Activated CD4-positive, alpha-beta T cell treated with anti-CD3 and anti-CD28 coated beads for 36 hours (primary cell): ENCODE measurements around the gene COX6A2. TPM values are rescaled to one million over a fixed set of nuclear protein-coding genes. Genes with fewer than 3 reads are reported as not detected.

Source experiments
- ATAC-seq: fragments of 200-7000 bp; cut with Tn5 transposase; one replicate; pipeline ENCODE4 v1.10.0; 2021; ENCODE audit warnings: mild to moderate bottlenecking, moderate library complexity
- CTCF ChIA-PET: fragments of 350-600 bp; sonication (Branson Sonifier 250); formaldehyde crosslinking; loops from one replicate; lab custom pipeline; 2021; ENCODE audit warnings: antibody characterized with exemption; lab: Charles Lee
- POLR2A ChIA-PET: fragments of 350-600 bp; sonication (Branson Sonifier 250); formaldehyde crosslinking; loops from one replicate; lab custom pipeline; 2021; ENCODE audit warnings: antibody characterized with exemption, inconsistent platforms; lab: Charles Lee
- DNase-seq: peaks from one replicate; pipeline ENCODE4 v3.0.0-alpha.2; 2020
- H3K27ac Mint-ChIP-seq: one replicate; pipeline ENCODE4 v1.8.0; 2021; ENCODE audit warnings: mixed read lengths
- H3K27me3 Mint-ChIP-seq: one replicate; pipeline ENCODE4 v1.8.0; 2021; ENCODE audit warnings: mixed read lengths
- H3K36me3 Mint-ChIP-seq: one replicate; pipeline ENCODE4 v1.8.0; 2021; ENCODE audit warnings: low read depth, mixed read lengths
- H3K4me1 Mint-ChIP-seq: one replicate; pipeline ENCODE4 v1.8.0; 2021; ENCODE audit warnings: mixed read lengths
- H3K4me3 Mint-ChIP-seq: one replicate; pipeline ENCODE4 v1.8.0; 2021; ENCODE audit warnings: mild to moderate bottlenecking, moderate library complexity, mixed read lengths
- H3K9me3 Mint-ChIP-seq: one replicate; pipeline ENCODE4 v1.8.0; 2021; ENCODE audit warnings: low read depth, mixed read lengths
- intact Hi-C, 2 experiments: fragments of 100-400 bp; cut with DNase I in 1 of 2; cut with micrococcal nuclease in 1 of 2; formaldehyde crosslinking; loops; one replicate each; pipeline versions ENCODE4 v1.14.2 to v1.15.1; 2022 to 2024; cut with DNase I, micrococcal nuclease
- total RNA-seq, 2 experiments: library from RNA; stranded (reverse); gene quantifications; one replicate each; pipeline ENCODE4 v1.2.3, GENCODE V29; 2021

COX6A2 gene
- total RNA-seq, 2 experiments from 2014 or later = not detected

- no peaks in the 10 kb centered on the region for H3K27me3 Mint-ChIP-seq
- DNase-seq (no peak), ATAC-seq (no peak)
- H3K9me3 Mint-ChIP-seq = peaks cover 9% of the 10 kb centered on the region
- peaks cover 8% of the 10 kb centered on the region for H3K4me1 Mint-ChIP-seq
- ChIA-PET CTCF (no interaction called here), POLR2A (no interaction called here)
- no peak overlapping the region for H3K4me3 Mint-ChIP-seq
- H3K27ac Mint-ChIP-seq = no peak overlapping the region
- intact Hi-C loops = no loop called here
- H3K36me3 Mint-ChIP-seq = no peaks in the 10 kb centered on the region
These were observed 24.4 kb downstream of the COX6A2 start for GRCh38 chr16:31403590-31404352.

DNA sequence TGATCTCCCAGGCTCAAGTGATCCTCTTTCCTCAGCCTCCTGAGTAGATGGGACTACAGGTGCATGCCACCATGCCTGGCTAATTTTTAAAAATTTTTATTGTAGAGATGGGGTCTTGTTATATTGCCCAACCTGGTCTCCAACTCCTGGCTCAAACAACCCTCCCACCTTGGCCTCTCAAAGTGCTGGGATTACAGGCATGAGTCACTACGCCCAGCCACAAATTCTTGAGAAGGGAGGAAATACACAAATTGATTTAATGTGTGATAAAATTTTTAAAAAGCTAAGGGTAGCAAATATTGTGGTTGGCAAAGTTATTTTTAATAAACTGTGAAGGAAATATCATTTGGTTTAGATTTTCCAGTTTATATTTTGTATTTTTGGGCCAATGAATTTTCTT lies 25.5 kb downstream of the COX6A2 start:
- ATAC-seq = no peak
- H3K36me3 Mint-ChIP-seq = no peaks in the 10 kb centered on the region
- no peak overlapping the region for H3K4me3 Mint-ChIP-seq
- ChIA-PET CTCF (interaction anchor here (0.6 kb wide), 1 partner anchor 23 kb away, joined by 3 read pairs; no protein-coding TSS in a partner anchor), POLR2A (no interaction called here)
- H3K27ac Mint-ChIP-seq = no peak overlapping the region
- no peaks in the 10 kb centered on the region for H3K27me3 Mint-ChIP-seq
- no peak for DNase-seq
- H3K4me1 Mint-ChIP-seq = peaks cover 8% of the 10 kb centered on the region
- intact Hi-C loops = no loop called here
- peaks cover 9% of the 10 kb centered on the region for H3K9me3 Mint-ChIP-seq

- DNase-seq = no peak
- Mint-ChIP-seq H3K9me3 (peaks cover 9% of the 10 kb centered on the region), H3K27ac (no peak overlapping the region), H3K4me1 (peaks cover 8% of the 10 kb centered on the region), H3K36me3 (no peaks in the 10 kb centered on the region), H3K27me3 (no peaks in the 10 kb centered on the region), H3K4me3 (no peak overlapping the region)
- intact Hi-C loops = no loop called here
- ChIA-PET POLR2A (no interaction called here), CTCF (interaction anchor here (0.7 kb wide), 1 partner anchor 418 kb away, joined by 3 read pairs; no protein-coding TSS in a partner anchor)
- ATAC-seq = no peak
These were observed 26.7 kb downstream of the COX6A2 start for GRCh38 chr16:31401436-31401835.

DNA sequence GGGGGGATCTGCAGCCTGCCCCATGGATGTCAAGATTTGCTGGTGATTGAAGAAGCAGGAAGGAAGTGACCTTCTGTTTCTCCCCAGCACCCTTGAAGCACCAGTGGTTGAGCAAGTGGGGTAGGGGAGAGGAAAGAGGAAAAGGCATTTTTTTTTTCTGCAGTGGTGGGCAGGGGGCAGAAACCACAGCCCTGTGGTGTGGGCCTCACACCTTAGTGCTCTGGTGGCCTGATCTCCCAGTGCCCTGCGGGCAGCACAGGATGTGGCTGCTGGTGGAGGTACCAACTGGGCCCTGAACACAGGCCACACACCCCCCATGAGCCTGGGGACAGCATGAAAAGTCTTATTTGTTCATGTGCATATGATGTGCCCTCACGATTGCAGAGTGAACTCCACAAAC lies 28.0 kb downstream of the COX6A2 start:
- Mint-ChIP-seq H3K27ac (no peak overlapping the region), H3K36me3 (no peaks in the 10 kb centered on the region), H3K27me3 (no peaks in the 10 kb centered on the region), H3K9me3 (peaks cover 9% of the 10 kb centered on the region), H3K4me3 (no peak overlapping the region), H3K4me1 (peaks cover 8% of the 10 kb centered on the region)
- ChIA-PET POLR2A (no interaction called here), CTCF (no interaction called here)
- no peak for ATAC-seq
- DNase-seq = no peak
- intact Hi-C loops = no loop called here

DNA sequence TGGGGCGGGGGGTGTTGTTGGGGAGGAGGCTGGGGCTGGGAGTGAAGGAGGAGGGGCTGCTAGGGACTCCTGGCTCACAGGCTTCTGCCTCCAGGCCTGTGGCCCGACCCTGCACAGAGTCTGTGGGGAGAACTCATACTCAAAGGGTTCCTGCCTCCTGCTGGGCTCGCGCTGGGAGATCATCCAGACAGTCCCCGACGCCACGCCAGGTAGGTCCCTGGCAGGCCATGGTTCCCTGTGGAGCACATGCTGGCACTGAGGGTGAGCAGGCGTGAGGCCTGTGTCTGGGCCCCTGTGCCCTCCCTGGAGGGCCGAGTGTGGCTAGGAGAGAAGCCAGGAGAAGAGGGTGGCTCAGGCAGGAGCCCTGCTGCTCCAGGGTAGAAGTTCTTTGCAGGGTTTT lies 30.5 kb downstream of the COX6A2 start:
- peaks cover 7% of the 10 kb centered on the region for H3K4me1 Mint-ChIP-seq
- POLR2A ChIA-PET = no interaction called here
- H3K27ac Mint-ChIP-seq = no peak overlapping the region
- no peaks in the 10 kb centered on the region for H3K36me3 Mint-ChIP-seq
- no peak overlapping the region for H3K4me3 Mint-ChIP-seq
- H3K9me3 Mint-ChIP-seq = peaks cover 9% of the 10 kb centered on the region
- DNase-seq (no peak), ATAC-seq (no peak)
- H3K27me3 Mint-ChIP-seq = no peaks in the 10 kb centered on the region
- CTCF ChIA-PET = interaction anchor here (0.6 kb wide), 1 partner anchor 28 kb away, joined by 3 read pairs; no protein-coding TSS in a partner anchor
- intact Hi-C loops = no loop called here

DNA sequence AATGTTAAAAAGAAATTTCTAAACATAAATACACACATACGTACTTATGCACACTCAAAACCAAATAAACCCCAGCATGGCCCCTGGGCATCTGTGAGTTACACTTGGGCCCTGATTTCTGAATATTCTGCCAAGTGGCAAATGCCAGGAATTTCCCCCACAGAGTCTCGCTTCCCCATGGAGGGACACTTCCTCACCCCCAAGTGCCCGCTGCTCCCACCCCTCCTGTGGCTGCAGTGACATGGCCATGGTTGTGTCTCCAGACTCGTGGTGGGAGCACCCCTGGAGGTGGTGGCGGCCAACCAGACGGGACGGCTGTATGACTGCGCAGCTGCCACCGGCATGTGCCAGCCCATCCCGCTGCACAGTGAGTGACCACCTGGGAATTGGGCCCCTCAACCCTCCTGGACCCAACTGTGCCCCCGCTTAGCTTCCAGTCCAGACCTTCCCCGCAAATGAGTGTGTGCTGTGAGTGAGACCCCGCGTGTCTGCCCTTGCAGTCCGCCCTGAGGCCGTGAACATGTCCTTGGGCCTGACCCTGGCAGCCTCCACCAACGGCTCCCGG lies 31.0 kb downstream of the COX6A2 start:
- Mint-ChIP-seq H3K27ac (no peak overlapping the region), H3K36me3 (no peaks in the 10 kb centered on the region), H3K27me3 (no peaks in the 10 kb centered on the region), H3K4me1 (peaks cover 4% of the 10 kb centered on the region), H3K9me3 (peaks cover 9% of the 10 kb centered on the region), H3K4me3 (no peak overlapping the region)
- ATAC-seq (no peak), DNase-seq (no peak)
- POLR2A ChIA-PET = no interaction called here
- intact Hi-C loops = no loop called here
- CTCF ChIA-PET = no interaction called here

DNA sequence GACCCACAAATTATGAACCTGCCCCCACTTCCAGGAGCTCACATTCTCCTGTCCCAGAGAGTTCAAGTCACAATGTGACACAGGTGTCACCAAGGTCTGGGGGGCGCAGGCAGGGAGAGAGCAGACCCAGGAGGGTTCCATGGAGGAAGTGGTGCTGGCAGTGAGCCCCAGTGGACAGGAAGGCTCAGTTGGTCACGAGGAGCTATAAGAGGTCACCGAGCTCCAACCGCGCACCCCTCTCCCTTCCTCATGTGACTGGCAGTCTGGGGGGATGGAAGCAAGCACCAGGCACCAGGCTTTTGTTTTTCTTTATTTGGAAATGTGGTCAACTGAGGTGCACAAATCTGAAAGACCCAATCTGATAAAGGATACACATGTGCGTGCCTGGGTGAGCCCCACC lies 32.5 kb downstream of the COX6A2 start:
- peaks cover 4% of the 10 kb centered on the region for H3K4me1 Mint-ChIP-seq
- ChIA-PET CTCF (interaction anchor here (1.4 to 1.5 kb wide), 2 partner anchors 10 to 13 kb away, joined by 4 to 6 read pairs; no protein-coding TSS in a partner anchor), POLR2A (no interaction called here)
- DNase-seq (no peak), ATAC-seq (no peak)
- peaks cover 9% of the 10 kb centered on the region for H3K9me3 Mint-ChIP-seq
- no peak overlapping the region for H3K27ac Mint-ChIP-seq
- no peaks in the 10 kb centered on the region for H3K36me3 Mint-ChIP-seq
- intact Hi-C loops = no loop called here
- no peak overlapping the region for H3K4me3 Mint-ChIP-seq
- H3K27me3 Mint-ChIP-seq = no peaks in the 10 kb centered on the region

- intact Hi-C loops = no loop called here
- CTCF ChIA-PET = interaction anchor here (0.6 to 0.8 kb wide), 2 partner anchors 19 to 121 kb away, joined by 3 read pairs; no protein-coding TSS in a partner anchor
- Mint-ChIP-seq H3K27ac (no peak within 1 kb of the TSS), H3K27me3 (peaks cover 3% of the 10 kb centered on the region), H3K36me3 (no peaks in the 10 kb centered on the region), H3K9me3 (no peaks in the 10 kb centered on the region), H3K4me1 (no peaks in the 10 kb centered on the region), H3K4me3 (no peak within 1 kb of the TSS)
- POLR2A ChIA-PET = no interaction called here
- DNase-seq = no peak
- ATAC-seq = no peak
These were observed 35.1 kb downstream of the COX6A2 start, which contains the start of gene ITGAD for GRCh38 chr16:31393056-31393455. Gene ITGAD, plus strand, starts transcription at chr16:31393335. Its CDS starts 26 bp downstream, at chr16:31393361.

DNA sequence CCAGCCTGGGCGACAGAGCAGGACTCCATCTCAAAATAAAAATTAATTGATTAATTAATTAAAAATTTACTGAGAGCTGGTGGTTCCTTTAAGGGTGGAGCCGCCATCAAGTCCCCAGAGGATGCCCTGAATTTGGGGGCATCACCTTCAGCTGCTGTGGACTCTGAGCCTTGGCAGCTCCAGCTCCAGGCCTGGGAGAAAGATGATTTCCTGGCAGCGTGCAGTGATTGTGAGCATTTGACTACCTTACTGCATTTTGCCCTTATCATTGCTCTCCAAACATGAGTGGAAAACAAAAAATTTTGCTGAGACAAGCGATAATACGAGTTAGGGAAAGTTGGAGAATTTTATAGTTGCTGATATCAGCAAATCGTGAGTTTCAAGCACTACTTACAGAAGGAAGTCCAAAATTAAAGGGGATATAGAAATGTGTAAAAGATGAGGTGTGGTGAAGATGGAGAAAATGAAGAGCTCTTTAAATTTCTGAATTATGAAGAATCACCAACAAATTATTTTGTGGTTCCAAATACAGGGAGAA lies 37.6 kb downstream of the COX6A2 start:
- POLR2A ChIA-PET = no interaction called here
- Mint-ChIP-seq H3K27me3 (peaks cover 7% of the 10 kb centered on the region), H3K4me1 (peaks cover 19% of the 10 kb centered on the region), H3K27ac (no peak overlapping the region), H3K9me3 (no peaks in the 10 kb centered on the region), H3K4me3 (no peak overlapping the region), H3K36me3 (no peaks in the 10 kb centered on the region)
- CTCF ChIA-PET = no interaction called here
- ATAC-seq (no peak), DNase-seq (no peak)
- intact Hi-C loops = no loop called here

- Mint-ChIP-seq H3K36me3 (no peaks in the 10 kb centered on the region), H3K9me3 (no peaks in the 10 kb centered on the region), H3K4me3 (no peak overlapping the region), H3K4me1 (peaks cover 25% of the 10 kb centered on the region), H3K27ac (no peak overlapping the region), H3K27me3 (peaks cover 8% of the 10 kb centered on the region)
- ATAC-seq (no peak), DNase-seq (no peak)
- ChIA-PET POLR2A (no interaction called here), CTCF (interaction anchor here (0.6 kb wide), 1 partner anchor 30 kb away, joined by 3 read pairs; no protein-coding TSS in a partner anchor)
- intact Hi-C loops = loop anchor here (5.0 to 10.0 kb wide), 3 partner anchors 174 to 479 kb away; partner anchors contain the start of genes PYCARD (in 1 of the 2), PYDC1 (in 1 of the 2) and TRIM72 (in 1 of the 2)
These were observed 39.6 kb downstream of the COX6A2 start for GRCh38 chr16:31388535-31388934.

DNA sequence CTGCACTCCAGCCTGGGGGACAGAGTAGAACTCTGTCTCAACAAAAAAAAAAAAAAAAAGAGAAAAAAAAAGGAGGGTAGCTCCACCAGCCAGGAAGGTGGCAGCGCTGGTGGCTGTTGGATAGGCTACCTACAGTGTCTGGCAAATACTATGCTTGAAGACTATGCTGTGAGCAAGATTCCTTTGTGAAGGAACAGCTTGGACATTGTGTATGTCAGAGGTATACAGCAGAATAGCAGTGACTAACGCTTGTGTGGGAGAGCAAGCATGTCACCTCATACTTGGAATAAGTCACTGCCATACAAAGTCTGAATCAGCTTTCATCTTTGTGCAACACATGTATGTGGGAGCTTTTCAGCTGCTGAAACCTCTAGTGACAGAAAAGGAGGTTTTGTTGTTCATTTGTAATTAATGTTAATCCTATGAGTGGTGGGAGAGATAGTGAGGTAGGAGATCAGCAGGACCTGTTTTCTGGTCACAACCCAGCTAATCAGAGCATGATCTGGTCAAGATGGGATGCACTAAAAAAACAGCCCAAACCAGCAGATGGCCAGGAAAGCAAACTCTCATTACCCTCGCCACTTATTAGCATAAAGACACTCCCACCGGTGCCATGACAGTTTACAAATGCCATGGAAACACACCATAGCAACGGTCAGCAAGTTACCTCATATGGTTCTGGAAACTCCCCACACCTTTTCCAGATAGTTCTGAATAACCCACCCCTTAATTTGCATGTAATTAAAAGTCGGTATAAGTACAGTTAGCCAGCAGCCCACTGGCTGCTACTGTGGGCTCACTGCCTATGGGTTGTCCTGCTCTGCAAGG lies 41.8 kb downstream of the COX6A2 start:
- Mint-ChIP-seq H3K27ac (no peak overlapping the region), H3K27me3 (peaks cover 12% of the 10 kb centered on the region), H3K4me3 (no peak overlapping the region), H3K36me3 (no peaks in the 10 kb centered on the region), H3K4me1 (peaks cover 25% of the 10 kb centered on the region), H3K9me3 (no peaks in the 10 kb centered on the region)
- intact Hi-C loops = loop anchor here (1.0 to 10.0 kb wide), 7 partner anchors 32 to 481 kb away; partner anchors contain the start of genes ITGAX (in 1 of the 2), PYCARD (in 1 of the 2), PYDC1 (in 1 of the 2) and TRIM72 (in 1 of the 2)
- DNase-seq (peak; percentile 50), ATAC-seq (peak; percentile 96)
- CTCF ChIA-PET = interaction anchor here (1.0 to 2.1 kb wide), 4 partner anchors 9 to 70 kb away, joined by 3 to 5 read pairs (median 4); no protein-coding TSS in a partner anchor
- POLR2A ChIA-PET = interaction anchor here (0.6 to 1.2 kb wide), 6 partner anchors 32 to 483 kb away, joined by 3 to 7 read pairs (median 6); partner anchors contain the start of gene FUS
